ENCODE measurements around the gene NRCAM.
"Not testable (repeated sequence)": the region's sequence is repeated elsewhere in the genome, so short reads cannot be mapped to it uniquely, and the experiment has no call there.

The NRCAM gene

DNA sequence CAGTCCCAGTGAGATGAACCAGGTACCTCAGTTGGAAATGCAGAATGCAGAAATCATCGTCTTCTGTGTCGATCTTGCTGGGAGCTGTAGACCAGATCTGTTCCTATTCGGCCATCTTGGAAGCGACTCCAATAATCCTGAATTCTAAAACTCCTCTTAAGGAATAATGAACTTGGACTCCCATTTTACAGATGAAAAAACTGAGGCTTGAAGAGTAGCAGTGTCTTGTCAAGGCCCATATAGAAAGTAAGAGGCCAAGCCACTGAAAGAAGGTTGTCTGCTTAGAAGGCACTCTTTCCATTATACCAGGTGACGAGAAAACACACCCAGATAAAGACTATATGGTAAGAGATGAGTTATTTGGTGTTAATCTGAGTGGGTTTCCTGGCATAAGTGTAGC is 177.5 kb downstream of the NRCAM start:
- no peak for DNase-seq (ENCODE audit: low spot score)

DNA sequence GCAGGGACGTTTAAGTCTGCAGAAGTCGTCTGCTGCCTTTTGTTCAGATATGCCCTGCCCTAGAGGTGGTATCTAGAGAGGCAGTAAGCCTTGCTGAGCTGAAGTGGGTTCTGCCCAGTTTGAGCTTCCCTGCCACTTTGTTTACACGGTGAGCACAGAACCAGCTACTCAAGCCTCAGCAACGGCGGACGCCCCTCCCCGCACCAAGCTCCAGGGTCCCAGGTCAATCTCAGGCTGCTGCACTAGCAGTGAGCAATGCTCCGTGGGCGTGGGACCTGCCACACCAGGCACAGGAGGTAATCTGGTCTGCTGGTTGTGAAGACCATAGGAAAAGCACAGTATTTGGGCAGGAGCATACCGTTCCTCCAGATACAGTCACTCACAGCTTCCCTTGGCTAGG is 178.0 kb downstream of the NRCAM start:
- DNase-seq (ENCODE audit: low spot score) = no peak

DNA sequence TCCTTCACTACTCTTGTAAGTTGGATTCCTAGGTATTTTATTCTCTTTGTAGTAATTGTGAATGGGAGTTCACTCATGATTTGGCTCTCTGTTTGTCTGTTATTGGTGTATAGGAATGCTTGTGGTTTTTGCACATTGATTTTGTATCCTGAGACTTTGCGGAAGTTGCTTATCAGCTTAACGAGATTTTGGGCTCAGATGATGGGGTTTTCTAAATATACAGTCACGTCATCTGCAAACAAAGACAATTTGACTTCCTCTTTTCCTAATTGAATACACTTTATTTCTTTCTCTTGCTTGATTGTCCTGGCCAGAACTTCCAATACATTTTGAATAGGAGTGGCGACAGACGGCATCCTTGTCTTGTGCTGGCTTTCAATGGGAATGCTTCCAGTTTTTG is 181.8 kb downstream of the NRCAM start:
- not testable (repeated sequence) for DNase-seq (ENCODE audit: low spot score)

DNA sequence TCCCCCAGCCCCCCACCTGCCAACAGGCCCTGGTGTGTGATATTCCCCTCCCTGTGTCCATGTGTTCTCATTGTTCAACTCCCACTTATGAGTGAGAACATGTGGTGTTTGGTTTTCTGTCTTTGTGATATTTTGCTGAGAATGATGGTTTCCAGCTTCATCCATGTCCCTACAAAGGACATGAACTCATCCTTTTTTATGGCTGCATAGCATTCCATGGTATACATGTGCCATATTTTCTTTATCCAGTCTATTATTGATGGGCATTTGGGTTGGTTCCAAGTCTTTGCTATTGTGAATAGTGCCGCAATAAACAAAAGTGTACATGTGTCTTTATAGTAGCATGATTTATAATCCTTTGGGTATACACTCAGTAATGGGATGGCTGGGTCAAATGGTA is 183.3 kb downstream of the NRCAM start:
- DNase-seq (ENCODE audit: low spot score) = not testable (repeated sequence)

DNA sequence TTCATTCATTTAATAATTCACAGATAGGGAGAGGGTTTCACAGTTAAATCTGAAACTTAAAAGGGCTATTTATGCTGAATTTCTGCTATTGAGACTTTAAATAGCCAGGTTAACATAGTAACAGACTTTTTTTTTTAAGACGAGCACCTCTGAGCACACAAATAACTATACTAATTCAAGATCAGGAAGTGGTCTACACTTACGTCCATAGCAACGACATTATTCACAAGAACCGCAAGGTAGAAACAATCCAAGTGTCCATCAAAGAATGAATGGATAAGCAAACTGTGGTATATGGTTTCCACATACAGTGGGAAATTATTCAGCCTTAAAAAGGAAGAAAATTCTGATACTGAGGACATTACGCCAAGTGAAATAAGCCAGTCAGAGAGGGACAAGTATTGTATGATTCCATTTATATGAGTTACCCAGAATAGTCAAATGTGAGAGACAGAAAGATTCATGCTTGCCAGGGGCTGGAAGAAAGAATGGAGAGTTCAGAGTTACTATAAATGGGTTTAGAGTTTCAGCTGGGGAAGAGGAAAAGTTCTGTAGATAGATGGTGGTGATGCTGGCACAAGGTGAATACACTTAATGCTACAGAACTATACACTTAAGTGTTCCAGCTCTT is 185.7 kb downstream of the NRCAM start:
- DNase-seq (ENCODE audit: low spot score) = no peak

DNA sequence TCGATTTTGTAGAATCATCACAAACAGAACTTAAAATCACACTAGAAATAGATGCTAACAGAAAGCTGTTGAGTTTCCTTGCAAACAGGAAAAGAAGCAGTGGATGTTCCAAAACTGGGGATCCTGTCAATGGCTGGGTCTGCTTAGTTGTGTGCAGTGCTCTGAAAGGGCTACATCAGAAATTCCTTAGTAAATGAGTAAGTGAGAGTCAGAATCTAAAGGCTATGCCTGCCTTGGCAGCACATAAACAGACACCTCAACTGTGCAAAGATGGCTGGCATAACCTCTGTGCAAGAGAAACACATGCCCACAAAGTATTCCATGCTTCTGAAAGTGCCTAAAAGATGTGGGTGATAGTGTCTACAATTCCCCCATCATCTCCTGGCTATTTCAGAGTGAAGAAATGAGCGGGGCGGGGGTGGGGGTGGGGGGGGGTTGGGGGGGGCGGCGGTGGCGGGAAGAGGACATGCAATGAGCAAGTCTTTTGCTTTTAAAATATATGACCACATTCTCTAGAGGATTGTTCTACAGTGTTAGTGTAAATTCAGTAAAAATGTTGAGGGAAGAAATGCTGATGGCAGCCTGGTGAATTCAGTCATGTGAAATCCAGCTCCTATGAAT is 187.9 kb downstream of the NRCAM start:
- DNase-seq (ENCODE audit: low spot score) = no peak

DNA sequence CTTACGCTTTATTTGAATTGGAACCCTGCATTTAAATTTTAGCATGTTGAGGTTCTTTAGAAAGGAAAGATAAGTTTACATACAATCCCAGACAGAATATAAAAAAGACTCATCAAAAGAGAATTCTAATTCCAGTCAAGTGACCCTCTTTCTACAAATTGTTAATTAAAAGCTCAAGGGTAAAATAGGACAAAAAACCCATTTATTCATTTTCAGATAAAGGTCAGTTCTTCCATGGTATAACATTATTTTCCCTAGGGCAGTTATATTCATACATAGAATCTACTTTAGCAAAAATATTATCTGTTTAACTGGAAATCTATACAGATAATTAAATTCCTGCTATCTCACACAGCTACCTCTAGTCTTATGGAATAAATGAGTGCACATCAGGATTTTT is 188.6 kb downstream of the NRCAM start:
- no peak for DNase-seq (ENCODE audit: low spot score)

DNA sequence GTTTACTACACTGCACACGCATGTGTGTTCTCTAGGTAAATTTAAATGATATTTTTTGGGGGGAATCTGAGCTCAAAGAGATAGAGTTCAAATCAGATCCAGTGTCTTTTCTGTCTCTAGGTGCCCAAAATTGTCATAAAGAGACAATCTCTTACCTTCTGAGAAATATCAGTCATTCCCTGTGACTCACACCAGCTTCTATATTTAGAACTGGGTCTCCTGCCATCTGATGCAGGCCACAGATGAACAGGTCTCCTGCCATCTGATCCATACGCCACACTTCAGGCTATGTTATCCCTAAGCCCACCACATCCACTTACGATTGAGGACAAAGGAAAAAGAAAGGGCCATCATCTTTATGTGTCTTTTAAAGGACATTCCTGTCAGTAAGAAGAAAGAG is 189.7 kb downstream of the NRCAM start:
- no peak for DNase-seq (ENCODE audit: low spot score)

DNA sequence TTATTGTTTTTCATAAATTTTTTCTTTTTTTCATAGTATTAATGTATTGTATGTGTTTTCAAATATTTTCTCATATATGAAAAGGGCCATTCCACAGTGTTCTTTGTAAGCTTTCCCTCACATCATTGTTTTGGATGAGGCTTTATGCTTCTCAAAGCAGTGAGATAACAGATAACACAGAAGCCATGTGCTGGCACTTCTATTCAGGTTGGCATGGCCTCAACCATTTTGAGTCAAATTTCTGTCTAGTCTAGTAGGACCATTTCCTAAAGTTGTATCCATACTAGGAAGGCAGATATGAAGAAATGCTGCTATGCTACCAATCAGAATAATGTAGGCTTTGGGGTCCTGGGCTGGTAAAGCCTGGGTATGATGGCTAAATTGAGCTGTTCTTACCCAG is 190.2 kb downstream of the NRCAM start:
- DNase-seq (ENCODE audit: low spot score) = no peak

DNA sequence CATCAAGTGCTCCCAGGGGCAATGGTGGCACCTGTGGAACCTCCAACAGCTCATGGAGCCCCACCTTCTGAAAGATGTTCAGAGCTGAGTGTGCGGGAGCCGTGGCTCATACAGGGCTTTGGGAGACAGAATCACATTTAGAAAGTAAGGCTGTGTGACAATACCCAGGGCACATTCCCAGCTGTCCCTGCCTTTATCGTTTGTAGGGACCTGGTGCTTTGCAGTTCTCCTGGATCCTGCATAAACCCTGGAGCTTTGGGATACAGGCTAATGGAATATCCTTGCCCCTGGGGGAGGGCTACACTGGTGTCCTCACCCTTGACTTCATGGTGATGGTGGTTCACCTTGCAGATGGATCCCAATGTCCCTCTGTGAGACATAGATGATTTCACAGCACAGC is 191.2 kb downstream of the NRCAM start:
- DNase-seq (ENCODE audit: low spot score) = no peak

DNA sequence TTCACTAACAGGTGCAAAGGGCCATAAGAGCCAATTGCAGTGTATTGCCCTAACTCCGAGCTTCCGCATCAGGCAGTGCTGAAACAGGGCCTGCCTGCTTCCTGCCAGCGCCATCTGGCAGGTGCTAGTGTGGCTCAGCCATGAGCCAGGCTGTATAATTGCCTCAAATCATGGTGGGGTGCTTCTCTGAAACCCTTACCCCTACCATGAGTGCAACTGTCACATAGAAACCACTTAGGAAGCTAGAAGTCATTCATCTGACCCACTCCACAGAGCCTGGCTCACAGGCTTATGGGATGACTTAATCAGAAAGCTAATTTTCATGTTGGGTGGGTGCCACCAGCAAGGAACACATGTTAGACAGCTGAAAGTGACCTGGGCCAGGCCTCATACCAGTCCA is 192.8 kb downstream of the NRCAM start:
- DNase-seq (ENCODE audit: low spot score) = no peak

DNA sequence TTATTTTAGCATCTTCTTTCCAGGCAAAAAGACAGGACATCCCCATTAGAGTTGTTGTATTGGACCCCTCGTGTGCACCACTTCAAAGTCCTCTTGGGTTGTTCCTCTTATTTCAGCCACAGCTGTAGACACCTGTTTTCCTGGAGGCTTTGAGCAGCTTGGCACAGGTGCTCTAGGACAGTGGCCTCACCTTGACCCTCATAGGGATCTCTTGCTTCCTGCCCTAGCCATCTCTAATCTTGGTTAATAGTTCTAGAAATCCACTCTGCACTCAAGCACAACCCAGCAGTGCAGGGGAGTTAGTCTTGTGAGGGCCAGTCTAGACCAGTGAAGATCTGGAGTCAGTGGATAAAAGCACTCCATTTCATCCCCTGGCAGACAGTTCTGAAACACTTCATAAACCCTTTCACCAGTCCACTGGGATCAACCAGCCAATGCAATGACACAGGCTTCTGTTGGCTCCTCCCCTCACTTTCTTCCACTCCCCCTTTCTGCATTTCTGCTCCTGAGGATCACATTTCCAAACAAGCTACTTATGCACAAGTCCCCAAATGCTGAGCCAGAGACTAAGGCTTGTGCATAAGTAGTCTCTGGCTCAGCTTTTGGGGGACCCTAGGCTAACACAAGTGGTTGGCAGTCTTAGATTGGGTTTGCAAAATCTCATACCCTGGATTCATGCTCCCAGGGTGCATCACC is 194.5 kb downstream of the NRCAM start:
- no peak for DNase-seq (ENCODE audit: low spot score)

DNA sequence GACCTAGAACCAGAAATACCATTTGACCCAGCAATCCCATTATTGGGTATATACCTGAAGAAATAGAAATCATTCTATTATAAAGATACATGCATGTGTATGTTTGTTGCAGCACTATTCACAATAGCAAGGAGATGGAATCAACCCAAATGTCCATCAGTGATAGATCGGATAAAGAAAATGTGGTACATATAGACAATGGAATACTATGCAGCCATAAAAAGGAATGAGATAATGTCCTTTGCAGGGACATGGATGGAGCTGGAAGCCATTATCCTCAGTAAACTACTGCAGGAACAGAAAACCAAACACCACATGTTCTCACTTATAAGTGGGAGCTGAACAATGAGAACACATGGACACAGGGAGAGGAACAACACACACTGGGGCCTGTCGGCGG is 196.8 kb downstream of the NRCAM start:
- DNase-seq (ENCODE audit: low spot score) = not testable (repeated sequence)

DNA sequence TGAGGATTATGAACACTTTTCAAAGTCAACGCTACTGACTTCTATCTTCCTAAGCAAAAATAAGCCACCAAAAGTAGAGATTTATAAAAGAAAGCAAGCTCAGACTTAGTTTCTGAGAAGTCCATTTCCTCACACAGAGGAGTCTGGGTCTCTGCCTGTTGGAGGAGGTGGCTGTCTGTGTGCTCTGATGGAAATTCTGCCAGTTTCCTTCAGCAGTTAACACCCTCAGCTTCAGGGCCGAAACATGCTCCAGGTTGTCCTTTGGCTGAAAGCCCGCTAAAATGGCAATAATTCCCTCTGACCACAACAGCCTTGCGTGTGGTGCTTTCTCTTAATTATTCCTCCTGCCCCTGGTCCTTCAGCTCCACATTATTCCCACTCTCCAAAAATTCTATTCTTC is 198.3 kb downstream of the NRCAM start:
- no peak for DNase-seq (ENCODE audit: low spot score)

DNA sequence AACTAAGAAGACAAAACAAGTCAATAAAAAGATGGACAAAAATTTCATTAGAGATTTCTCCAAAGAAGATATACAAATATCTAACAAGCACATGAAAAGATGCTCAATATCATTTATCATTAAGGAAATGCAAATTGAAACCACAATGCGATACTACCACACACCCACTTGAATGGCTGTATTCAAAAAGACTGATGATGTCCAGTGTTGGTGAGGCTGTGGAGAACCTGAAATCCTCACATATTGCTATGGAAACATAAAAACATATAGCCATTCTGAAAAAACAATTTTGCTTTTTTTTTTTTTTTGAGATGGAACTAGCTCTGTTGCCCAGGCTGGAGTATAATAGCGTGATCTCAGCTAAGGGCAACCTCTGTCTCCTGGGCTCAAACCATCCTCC is 202.0 kb downstream of the NRCAM start:
- no peak for DNase-seq (ENCODE audit: low spot score)

DNA sequence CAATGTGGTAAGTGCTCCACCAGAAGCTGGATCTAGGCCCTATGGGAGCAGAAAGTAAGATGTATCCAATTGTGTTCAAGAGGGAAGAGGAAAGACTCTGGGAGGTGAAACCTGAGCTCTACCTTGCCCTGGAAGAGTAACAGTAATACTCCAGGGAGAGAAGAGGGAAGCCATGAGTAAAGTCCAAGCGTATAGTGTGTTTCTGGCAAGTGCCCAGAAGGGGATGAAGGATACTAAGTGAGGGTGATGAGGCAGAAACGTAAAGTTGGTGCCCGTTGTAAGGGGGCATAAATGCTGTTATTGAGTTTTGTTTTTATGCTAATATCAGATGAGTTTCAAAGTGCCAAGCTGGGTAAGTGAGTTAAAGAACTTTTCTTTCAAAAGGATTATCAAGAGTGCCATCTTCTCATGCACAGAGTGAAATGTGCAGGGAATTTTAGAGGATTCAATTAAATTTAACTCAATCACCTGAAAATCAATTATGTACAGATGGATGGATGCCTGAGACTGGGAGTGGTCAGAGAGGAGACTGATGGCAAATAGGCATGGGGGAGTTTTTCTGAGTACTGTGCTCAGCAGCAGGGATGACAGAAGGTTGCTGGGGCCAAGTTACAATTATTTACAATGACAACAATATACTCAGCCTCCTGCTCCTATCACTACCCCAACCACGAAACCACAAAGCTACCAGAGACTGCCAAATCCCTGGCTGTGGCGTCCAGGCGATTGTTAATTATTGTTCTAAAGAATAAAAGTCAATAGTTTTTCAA is 202.8 kb downstream of the NRCAM start:
- DNase-seq (ENCODE audit: low spot score) = peak; percentile 25

DNA sequence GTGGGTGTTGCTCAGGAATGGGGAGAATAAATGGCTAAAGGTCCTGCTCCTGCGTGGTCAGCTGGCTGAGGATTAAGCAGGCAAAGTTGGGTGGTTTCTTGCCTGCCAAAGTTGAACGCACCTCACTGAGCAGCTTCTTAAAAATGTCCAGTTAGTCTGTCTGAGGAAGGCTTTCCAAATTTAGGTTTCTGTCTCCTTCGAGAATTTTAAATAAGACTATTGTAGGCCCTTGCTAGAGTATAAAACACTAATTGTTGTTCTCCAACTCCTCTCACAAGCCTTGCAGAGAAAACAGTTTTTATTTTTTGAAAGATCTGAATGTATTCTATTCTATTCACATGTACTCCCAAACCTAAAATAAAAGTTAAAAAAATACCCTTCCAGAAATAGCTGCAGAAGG is 204.1 kb downstream of the NRCAM start:
- DNase-seq (ENCODE audit: low spot score) = no peak

DNA sequence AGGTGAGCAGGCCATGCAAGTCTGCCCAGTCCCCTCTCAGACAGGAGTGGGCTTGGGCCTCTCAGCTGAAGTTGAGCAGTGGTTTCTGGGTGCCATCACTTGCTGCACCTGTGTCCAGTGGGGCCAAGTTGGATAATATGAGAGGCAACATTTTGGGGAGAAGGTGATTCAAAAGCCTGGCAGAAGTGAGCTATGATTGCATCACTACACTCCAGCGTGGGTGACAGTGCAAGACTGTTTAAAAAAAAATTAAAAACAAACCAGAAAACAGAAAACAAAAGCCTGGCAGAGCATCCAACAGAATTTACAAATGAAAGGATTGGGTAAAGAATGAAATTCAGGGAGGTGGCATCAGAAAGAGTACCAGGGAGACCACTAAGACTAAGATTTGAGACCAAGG is 204.5 kb downstream of the NRCAM start:
- no peak for DNase-seq (ENCODE audit: low spot score)

DNA sequence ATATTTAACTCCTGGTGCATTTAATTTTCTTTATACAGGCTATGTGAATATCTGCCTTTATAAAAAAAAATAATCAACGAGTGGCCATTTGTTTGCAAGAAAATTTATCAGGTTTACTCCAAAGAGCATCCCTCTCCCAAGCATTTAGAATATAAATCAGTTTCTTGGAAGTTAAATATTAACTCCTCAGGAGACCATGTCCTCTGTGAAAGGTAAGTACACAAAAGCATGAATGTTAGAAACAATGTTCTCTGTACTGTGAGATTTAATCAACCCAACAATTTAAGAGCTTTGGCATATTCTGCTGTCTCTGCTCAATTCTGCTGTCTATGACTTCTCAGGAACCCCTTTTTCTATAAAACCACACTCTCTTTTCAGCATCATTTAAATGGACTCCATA is 206.8 kb downstream of the NRCAM start:
- DNase-seq (ENCODE audit: low spot score) = no peak

DNA sequence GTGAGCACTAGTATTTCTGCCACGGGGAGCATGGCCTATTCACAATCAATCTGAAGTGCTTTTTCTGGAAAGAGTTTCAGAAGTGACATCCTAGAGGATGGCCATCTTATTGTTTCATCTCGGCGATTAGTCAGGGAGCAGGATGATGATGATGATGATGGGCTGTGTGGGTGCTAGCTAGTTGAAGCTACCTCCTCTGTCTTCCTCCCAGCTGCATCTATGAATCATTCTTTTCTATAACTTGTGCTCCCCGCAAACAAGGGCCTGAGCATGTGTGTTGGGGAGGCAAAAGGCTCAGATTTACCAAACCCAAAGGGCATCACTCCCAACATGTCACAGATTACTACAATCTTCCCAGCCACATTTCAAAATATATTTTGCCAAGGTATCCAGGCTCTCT is 207.4 kb downstream of the NRCAM start:
- no peak for DNase-seq (ENCODE audit: low spot score)

DNA sequence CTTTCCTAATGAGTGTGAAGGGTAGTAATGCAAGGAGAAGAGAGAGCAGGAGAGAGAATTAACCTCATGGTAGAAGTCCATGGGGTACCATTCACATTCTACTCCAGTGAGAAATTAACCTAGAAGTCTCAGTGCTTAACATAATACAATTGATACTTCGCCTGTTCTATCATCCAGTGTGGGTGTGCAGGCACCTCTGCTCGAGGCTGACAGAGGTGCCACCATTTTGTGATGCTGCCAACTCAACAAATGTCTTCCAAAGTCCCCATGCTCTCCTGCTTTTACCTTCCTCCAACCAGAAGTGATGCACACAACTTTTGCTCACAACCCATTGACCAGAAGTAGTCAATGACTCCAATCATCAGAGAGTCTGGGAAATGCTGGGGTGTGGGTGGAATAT is 207.8 kb downstream of the NRCAM start:
- DNase-seq (ENCODE audit: low spot score) = no peak

DNA sequence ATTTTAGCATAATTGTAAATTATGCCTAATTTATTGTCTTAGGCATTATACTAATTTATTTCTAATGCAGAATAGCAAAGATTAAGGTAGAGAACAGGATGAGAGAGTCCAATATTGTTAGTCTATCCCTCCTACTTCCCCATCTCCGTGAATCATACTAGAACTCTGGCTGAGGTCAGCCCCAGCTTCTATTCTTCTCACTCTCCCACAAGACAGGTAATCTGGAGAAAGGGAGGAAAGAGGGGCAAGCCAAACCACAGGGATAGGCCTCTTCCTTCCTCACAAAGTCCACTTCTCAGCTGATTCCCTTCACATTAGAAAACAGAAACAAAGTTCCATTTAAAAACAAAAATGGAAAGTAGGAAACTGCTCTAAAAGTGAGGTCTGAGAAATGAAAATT is 208.6 kb downstream of the NRCAM start:
- DNase-seq (ENCODE audit: low spot score) = no peak

DNA sequence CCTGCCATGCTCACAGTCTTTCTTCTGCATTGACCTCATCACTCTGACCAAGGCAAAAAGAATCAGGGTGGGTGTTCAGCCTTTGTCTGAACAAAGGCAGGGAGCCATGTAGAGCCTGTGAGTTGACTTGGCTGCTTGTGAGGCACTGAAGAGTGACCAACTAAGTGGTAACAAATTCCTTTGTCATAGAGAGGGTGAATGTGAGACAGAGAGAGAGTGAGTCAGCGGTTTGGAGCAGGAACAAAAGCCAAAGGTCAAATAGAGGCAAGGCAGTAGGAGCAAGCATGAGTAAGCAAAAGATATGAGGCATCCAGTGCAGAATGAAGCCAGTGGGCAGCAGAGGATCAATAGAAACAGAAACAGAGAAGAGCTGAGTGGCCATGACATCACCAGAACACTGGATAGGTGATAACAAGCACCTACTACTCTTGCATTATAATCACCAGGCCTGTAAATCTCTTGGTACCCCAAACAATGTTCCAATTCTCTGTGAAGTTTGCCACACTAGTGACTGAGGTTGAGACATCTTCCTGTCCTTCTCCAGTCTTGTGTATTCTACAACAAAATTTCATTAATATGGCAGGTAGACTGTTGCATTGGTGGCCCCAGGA is 209.9 kb downstream of the NRCAM start:
- DNase-seq (ENCODE audit: low spot score) = peak; percentile 83
